Myocyte (in vitro differentiated cells): ENCODE results near the gene MYBPC1. TPM values are rescaled to one million over a fixed set of nuclear protein-coding genes. Genes with fewer than 3 reads are reported as not detected.
"Not testable (repeated sequence)": the region's sequence is repeated elsewhere in the genome, so short reads cannot be mapped to it uniquely, and the experiment has no call there.

ENCODE experiments used
- DNase-seq: peaks from one replicate; pipeline ENCODE4 v3.0.0-alpha.2; 2012; ENCODE audit warnings: low read depth
- total RNA-seq: library from RNA; depleted of rRNA; stranded (reverse); fragments of >200 nt; gene quantifications from 2 replicates; pipeline ENCODE4 v1.2.3, GENCODE V29; 2014

MYBPC1 gene
- total RNA-seq, 1 donor from 2014 or later: 8.4 TPM

- no peak for DNase-seq
These were observed 135.1 kb downstream of the MYBPC1 start for GRCh38 chr12:101729842-101730241.

- DNase-seq: no peak
These were observed 137.5 kb downstream of the MYBPC1 start for GRCh38 chr12:101732318-101732717.

- DNase-seq: no peak
These were observed 138.4 kb downstream of the MYBPC1 start for GRCh38 chr12:101733166-101733565.

GRCh38 chr12:101734482-101734881 is 139.7 kb downstream of the MYBPC1 start:
- DNase-seq: not testable (repeated sequence)

Other genes starting within 250 kb of the MYBPC1 start
- 73.6 and 117 TPM in 2 replicates for gene ARL1, start 187.2 kb upstream of the MYBPC1 start, total RNA-seq
- not detected in 2 replicates for gene SPIC, start 119.6 kb upstream of the MYBPC1 start, total RNA-seq
- 59.7 and 78.5 TPM in 2 replicates for gene CHPT1, start 102.7 kb downstream of the MYBPC1 start, total RNA-seq
- gene SYCP3, start 144.5 kb downstream of the MYBPC1 start, total RNA-seq: 0.05 and 0.21 TPM in 2 replicates
- 17.7 and 33.5 TPM in 2 replicates for gene GNPTAB, start 236.0 kb downstream of the MYBPC1 start, total RNA-seq